GM12878 (cell line): ENCODE data around the gene ANKRD11. TPM values are rescaled to one million over a fixed set of nuclear protein-coding genes. Genes with fewer than 3 reads are reported as not detected.

Source experiments
- NR2F1 ChIP-seq: fragments of 450-650 bp; conservative IDR thresholded peaks from 2 replicates; pipeline ENCODE4 v1.6.1; 2017; ENCODE audit warnings: mild to moderate bottlenecking
- TBL1XR1 ChIP-seq: IDR thresholded peaks from 2 replicates; pipeline ENCODE4 v1.6.1; 2012; ENCODE audit warnings: low read depth, low read length, improper control_type of control experiment
- polyA plus RNA-seq, 11 experiments: library from polyadenylated mRNA; depleted of rRNA in 4 of 11; unstranded in 6 of 11; stranded (reverse) in 5 of 11; fragments of >200 nt; fragmentation: Nextera tagmentation in 4 of 11; fragmentation: Illumina TruSeq in 1 of 11; extraction: Ambion mirVana in 4 of 11; extraction: Trizol in 1 of 11; gene quantifications; 1 replicate in 1 of 11; 2 replicates in 10 of 11; pipeline versions ENCODE4 v1.2.1 to v1.2.3, GENCODE V29; 2011 to 2016; ENCODE audit warnings: inconsistent platforms in 2 of 11, missing spikeins in 2 of 11, low read depth in 1 of 11
- total RNA-seq, 4 experiments: library from RNA; depleted of rRNA in 3 of 4; stranded (reverse); fragments of >200 nt in 3 of 4; fragmentation: Illumina TruSeq in 1 of 4; extraction: Trizol in 1 of 4; gene quantifications; 2 replicates each; pipeline versions ENCODE4 v1.2.1 to v1.2.3, GENCODE V29; 2013 to 2021
- TF ChIP-seq, protein P1 (sequence below): fragments of 150-350 bp; IDR thresholded peaks from 2 replicates; pipeline ENCODE4 v1.6.1; 2016; ENCODE audit warnings: low read depth, low read length
- TF ChIP-seq, protein P2 (sequence below): fragments of 450-650 bp; IDR thresholded peaks from 2 replicates; pipeline ENCODE4 v1.6.1; 2017; ENCODE audit warnings: low read depth, mild to moderate bottlenecking, moderate library complexity

The ANKRD11 gene
- total and polyA plus RNA-seq, 10 of the 15 experiments (the other 5 are each of a cell fraction or from before 2014, with no cell fraction given), result 5.1 to 103 (median 27.4) TPM

DNA sequence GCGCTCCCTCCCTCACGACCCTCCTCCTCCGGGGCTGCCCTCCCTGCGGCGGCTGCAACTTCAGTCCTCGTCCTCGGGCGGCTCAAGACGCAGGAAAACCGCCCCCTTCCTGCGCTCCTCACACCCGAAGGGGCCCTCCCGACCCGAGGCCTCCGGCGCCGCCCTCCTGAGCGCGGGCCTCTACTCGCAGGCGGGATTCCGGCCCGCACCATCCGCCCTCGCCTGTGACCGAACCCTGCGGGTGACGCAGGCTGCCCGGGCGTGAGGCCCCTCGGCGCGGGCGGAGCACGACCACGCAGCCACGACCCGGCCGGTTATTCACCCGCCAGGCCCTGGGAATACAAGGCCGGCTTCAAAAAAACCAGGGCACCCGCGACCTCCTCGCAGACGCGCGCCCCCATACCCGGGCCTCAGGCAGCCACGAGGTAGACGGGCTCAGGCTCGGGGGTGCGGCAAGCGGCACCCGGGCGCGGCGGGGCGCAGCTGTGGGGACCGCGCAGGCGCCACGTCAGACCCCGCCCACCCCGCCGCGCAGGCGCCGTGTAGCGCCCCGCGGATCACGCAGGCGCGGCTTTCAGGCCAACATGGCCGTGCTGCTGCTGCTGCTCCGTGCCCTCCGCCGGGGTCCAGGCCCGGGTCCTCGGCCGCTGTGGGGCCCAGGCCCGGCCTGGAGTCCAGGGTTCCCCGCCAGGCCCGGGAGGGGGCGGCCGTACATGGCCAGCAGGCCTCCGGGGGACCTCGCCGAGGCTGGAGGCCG lies 17.7 kb upstream of the ANKRD11 start, which contains the start of gene SPG7 (continued):
- TF ChIP-seq, protein P1, sequence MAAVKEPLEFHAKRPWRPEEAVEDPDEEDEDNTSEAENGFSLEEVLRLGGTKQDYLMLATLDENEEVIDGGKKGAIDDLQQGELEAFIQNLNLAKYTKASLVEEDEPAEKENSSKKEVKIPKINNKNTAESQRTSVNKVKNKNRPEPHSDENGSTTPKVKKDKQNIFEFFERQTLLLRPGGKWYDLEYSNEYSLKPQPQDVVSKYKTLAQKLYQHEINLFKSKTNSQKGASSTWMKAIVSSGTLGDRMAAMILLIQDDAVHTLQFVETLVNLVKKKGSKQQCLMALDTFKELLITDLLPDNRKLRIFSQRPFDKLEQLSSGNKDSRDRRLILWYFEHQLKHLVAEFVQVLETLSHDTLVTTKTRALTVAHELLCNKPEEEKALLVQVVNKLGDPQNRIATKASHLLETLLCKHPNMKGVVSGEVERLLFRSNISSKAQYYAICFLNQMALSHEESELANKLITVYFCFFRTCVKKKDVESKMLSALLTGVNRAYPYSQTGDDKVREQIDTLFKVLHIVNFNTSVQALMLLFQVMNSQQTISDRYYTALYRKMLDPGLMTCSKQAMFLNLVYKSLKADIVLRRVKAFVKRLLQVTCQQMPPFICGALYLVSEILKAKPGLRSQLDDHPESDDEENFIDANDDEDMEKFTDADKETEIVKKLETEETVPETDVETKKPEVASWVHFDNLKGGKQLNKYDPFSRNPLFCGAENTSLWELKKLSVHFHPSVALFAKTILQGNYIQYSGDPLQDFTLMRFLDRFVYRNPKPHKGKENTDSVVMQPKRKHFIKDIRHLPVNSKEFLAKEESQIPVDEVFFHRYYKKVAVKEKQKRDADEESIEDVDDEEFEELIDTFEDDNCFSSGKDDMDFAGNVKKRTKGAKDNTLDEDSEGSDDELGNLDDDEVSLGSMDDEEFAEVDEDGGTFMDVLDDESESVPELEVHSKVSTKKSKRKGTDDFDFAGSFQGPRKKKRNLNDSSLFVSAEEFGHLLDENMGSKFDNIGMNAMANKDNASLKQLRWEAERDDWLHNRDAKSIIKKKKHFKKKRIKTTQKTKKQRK, result no peak
- TF ChIP-seq TBL1XR1 (0 out of 2 replicates have a peak, but pooled peaks have one; percentile 6), NR2F1 (peak; percentile 49)
- TF ChIP-seq, protein P2, sequence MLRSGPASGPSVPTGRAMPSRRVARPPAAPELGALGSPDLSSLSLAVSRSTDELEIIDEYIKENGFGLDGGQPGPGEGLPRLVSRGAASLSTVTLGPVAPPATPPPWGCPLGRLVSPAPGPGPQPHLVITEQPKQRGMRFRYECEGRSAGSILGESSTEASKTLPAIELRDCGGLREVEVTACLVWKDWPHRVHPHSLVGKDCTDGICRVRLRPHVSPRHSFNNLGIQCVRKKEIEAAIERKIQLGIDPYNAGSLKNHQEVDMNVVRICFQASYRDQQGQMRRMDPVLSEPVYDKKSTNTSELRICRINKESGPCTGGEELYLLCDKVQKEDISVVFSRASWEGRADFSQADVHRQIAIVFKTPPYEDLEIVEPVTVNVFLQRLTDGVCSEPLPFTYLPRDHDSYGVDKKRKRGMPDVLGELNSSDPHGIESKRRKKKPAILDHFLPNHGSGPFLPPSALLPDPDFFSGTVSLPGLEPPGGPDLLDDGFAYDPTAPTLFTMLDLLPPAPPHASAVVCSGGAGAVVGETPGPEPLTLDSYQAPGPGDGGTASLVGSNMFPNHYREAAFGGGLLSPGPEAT, result 0 out of 2 replicates have a peak, but pooled peaks have one; percentile 3
